HepG2 (cell line): ENCODE data around the gene ANKS1B. TPM values are rescaled to one million over a fixed set of nuclear protein-coding genes. Genes with fewer than 3 reads are reported as not detected.

Source experiments
- ATAC-seq: fragments of 200-7000 bp; cut with Tn5 transposase; 3 replicates; pipeline ENCODE4 v1.9.1; 2020; ENCODE audit warnings: mild to moderate bottlenecking, moderate library complexity
- BruUV-seq: library from RNA; stranded (reverse); fragments of 400-500 nt; replicated peaks from 2 replicates; lab custom pipeline; 2021; lab: Mats Ljungman, UMichigan
- CTCF ChIA-PET: fragments of 300-600 bp; formaldehyde crosslinking; extraction: SDS; loops from one replicate; lab custom pipeline; 2021; ENCODE audit warnings: low total read pairs, inconsistent platforms, low intra/inter-chr PET ratio; lab: Yijun Ruan, JAX
- POLR2A ChIA-PET: fragments of 350-600 bp; sonication (Branson Sonifier 250); formaldehyde crosslinking; loops from one replicate; lab custom pipeline; 2020; ENCODE audit warnings: antibody characterized with exemption, inconsistent platforms; lab: Yijun Ruan, JAX
- DNase-seq: peaks from one replicate; pipeline ENCODE4 v3.0.0-alpha.2; 2015; ENCODE audit warnings: low spot score
- FAIRE-seq: peaks from 3 replicates; lab custom pipeline; 2011; peaks lifted over from hg19 to GRCh38; lab: Jason Lieb, UNC
- H2AFZ ChIP-seq: one replicate; pipeline ENCODE4 v1.6.1; 2011; ENCODE audit warnings: low read length, inconsistent platforms
- H3K27ac ChIP-seq: fragments of 300-600 bp; 3 replicates; pipeline ENCODE4 v1.8.0; 2011; ENCODE audit warnings: mixed run types, mild to moderate bottlenecking, mixed read lengths, low read length, inconsistent platforms; ENCODE audit not compliant: insufficient read depth; ENCODE audit errors: extremely low read length
- H3K27me3 ChIP-seq, 2 experiments: fragments of 200-600 bp in 1 of 2; 2 replicates in 1 of 2; 3 replicates in 1 of 2; pipeline versions ENCODE4 v1.6.0 to v1.8.0; 2011; ENCODE audit warnings: low read length in 2 of 2, mild to moderate bottlenecking in 2 of 2, moderate library complexity in 2 of 2, inconsistent platforms in 1 of 2; ENCODE audit not compliant: insufficient read depth in 2 of 2, control insufficient read depth in 1 of 2
- H3K36me3 ChIP-seq, 2 experiments: fragments of 200-600 bp in 1 of 2; replicated peaks in 1 of 2; 2 replicates in 1 of 2; 3 replicates in 1 of 2; pipeline versions ENCODE4 v1.5.1 to v1.8.0; 2011; ENCODE audit warnings: low read length in 2 of 2, inconsistent platforms in 1 of 2; ENCODE audit not compliant: insufficient read depth in 2 of 2, control insufficient read depth in 1 of 2
- H3K4me1 ChIP-seq: 2 replicates; pipeline ENCODE4 v1.5.1; 2012; ENCODE audit warnings: low read length, inconsistent platforms; ENCODE audit not compliant: insufficient read depth
- H3K4me2 ChIP-seq: 2 replicates; pipeline ENCODE4 v1.6.0; 2011; ENCODE audit warnings: low read depth, low read length, inconsistent platforms
- H3K4me3 ChIP-seq, 3 experiments: fragments of 200-600 bp in 1 of 3; sonication (generic), shearing (Covaris generic) in 1 of 3; replicated peaks in 1 of 3; 2 replicates each; pipeline ENCODE4 v1.5.1; 2011 to 2016; ENCODE audit warnings: low read length in 3 of 3, inconsistent platforms in 2 of 3, low read depth in 2 of 3, mild to moderate bottlenecking in 2 of 3, control low read depth in 1 of 3, mixed read lengths in 1 of 3; ENCODE audit not compliant: insufficient read depth in 1 of 3
- H3K79me2 ChIP-seq: one replicate; pipeline ENCODE4 v1.6.1; 2011; ENCODE audit warnings: low read length, inconsistent platforms; ENCODE audit not compliant: insufficient read depth
- H3K9ac ChIP-seq: 2 replicates; pipeline ENCODE4 v1.6.0; 2011; ENCODE audit warnings: mild to moderate bottlenecking, low read depth, low read length, inconsistent platforms; ENCODE audit not compliant: insufficient read depth
- H3K9me3 ChIP-seq: 2 replicates; pipeline ENCODE4 v1.5.1; 2012; ENCODE audit warnings: mild to moderate bottlenecking, low read length
- H4K20me1 ChIP-seq: 2 replicates; pipeline ENCODE4 v1.6.0; 2011; ENCODE audit warnings: inconsistent platforms, mild to moderate bottlenecking, low read length, moderate library complexity; ENCODE audit not compliant: insufficient read depth
- ARHGAP35 ChIP-seq: sonication (generic); formaldehyde crosslinking; IDR thresholded peaks from 2 replicates; pipeline ENCODE4 v1.9.0; 2022; ENCODE audit warnings: mild to moderate bottlenecking, inconsistent platforms, moderate library complexity, missing genetic modification reagents, borderline replicate concordance
- KLF13 ChIP-seq: sonication (generic); formaldehyde crosslinking; IDR thresholded peaks from 2 replicates; pipeline ENCODE4 v1.4.0; 2020; ENCODE audit warnings: mild to moderate bottlenecking, missing genetic modification reagents
- MAFK ChIP-seq, 2 experiments: IDR thresholded peaks in 1 of 2; conservative IDR thresholded peaks in 1 of 2; 2 replicates each; pipeline ENCODE4 v1.6.1; 2011; ENCODE audit warnings: improper control_type of control experiment in 2 of 2, low read length in 2 of 2
- MAZ ChIP-seq, 2 experiments: sonication (generic) in 1 of 2; formaldehyde crosslinking in 1 of 2; IDR thresholded peaks; 2 replicates each; pipeline versions ENCODE4 v1.5.0 to v1.6.1; 2012 to 2020; ENCODE audit warnings: low read depth in 2 of 2, mild to moderate bottlenecking in 2 of 2, borderline replicate concordance in 1 of 2, improper control_type of control experiment in 1 of 2, low read length in 1 of 2, missing genetic modification reagents in 1 of 2, moderate library complexity in 1 of 2
- NFE2 ChIP-seq: sonication (generic); formaldehyde crosslinking; IDR thresholded peaks from 2 replicates; pipeline ENCODE4 v1.4.0; 2020; ENCODE audit warnings: missing genetic modification reagents
- RBM22 ChIP-seq: fragments of 200-400 bp; formaldehyde crosslinking; optimal IDR thresholded peaks from 2 replicates; pipeline ENCODE3; 2017; ENCODE audit warnings: mild to moderate bottlenecking, low read length, moderate library complexity
- SIN3B ChIP-seq: fragments of 150-350 bp; IDR thresholded peaks from 2 replicates; pipeline ENCODE4 v1.6.1; 2014; ENCODE audit warnings: low read length
- U2AF1 ChIP-seq: fragments of 200-400 bp; formaldehyde crosslinking; optimal IDR thresholded peaks from 2 replicates; pipeline ENCODE3; 2017; ENCODE audit warnings: mild to moderate bottlenecking, low read depth, low read length
- ZNF550 ChIP-seq: sonication (generic); formaldehyde crosslinking; IDR thresholded peaks from 2 replicates; pipeline ENCODE4 v1.4.0; 2020; ENCODE audit warnings: mild to moderate bottlenecking, missing genetic modification reagents, borderline replicate concordance
- ZNF552 ChIP-seq: sonication (generic); formaldehyde crosslinking; IDR thresholded peaks from 2 replicates; pipeline ENCODE4 v1.9.0; 2022; ENCODE audit warnings: missing genetic modification reagents, mild to moderate bottlenecking, borderline replicate concordance
- ZNF569 ChIP-seq: sonication (generic); formaldehyde crosslinking; IDR thresholded peaks from 2 replicates; pipeline ENCODE4 v1.5.0; 2020; ENCODE audit warnings: mild to moderate bottlenecking, missing genetic modification reagents, moderate library complexity, borderline replicate concordance
- ZNF614 ChIP-seq: IDR thresholded peaks from 2 replicates; pipeline ENCODE4 v1.6.1; 2018; ENCODE audit warnings: missing biosample characterization, missing genetic modification reagents, inconsistent platforms, borderline replicate concordance
- ZNF878 ChIP-seq: sonication (generic); formaldehyde crosslinking; IDR thresholded peaks from 2 replicates; pipeline ENCODE4 v1.8.1; 2023; ENCODE audit warnings: mild to moderate bottlenecking, missing genetic modification reagents, moderate library complexity
- ZSCAN22 ChIP-seq: sonication (generic); formaldehyde crosslinking; IDR thresholded peaks from 2 replicates; pipeline ENCODE4 v1.4.0; 2020; ENCODE audit warnings: mild to moderate bottlenecking, missing genetic modification reagents
- ZSCAN30 ChIP-seq: sonication (generic); formaldehyde crosslinking; IDR thresholded peaks from 2 replicates; pipeline ENCODE4 v1.5.0; 2020; ENCODE audit warnings: mild to moderate bottlenecking, missing genetic modification reagents
- WGBS: methylation state at CpG from one replicate; pipeline ENCODE4 v1.1.6; 2017; ENCODE audit warnings: low lambda C conversion rate; 5-methylcytosine and 5-hydroxymethylcytosine counted together
- in situ Hi-C: cut with HindIII; loops from 2 replicates; pipeline ENCODE4 v1.10.0; 2017; ENCODE audit warnings: low pct_unique_long_range_greater_than_20kb; ENCODE audit not compliant: extremely low pct_ligation_motif_present
- intact Hi-C: fragments of 100-400 bp; cut with micrococcal nuclease; formaldehyde crosslinking; loops from one replicate; pipeline ENCODE4 v1.10.0; 2022; ENCODE audit not compliant: unreplicated experiment
- polyA plus RNA-seq, 8 experiments: library from polyadenylated mRNA; depleted of rRNA in 3 of 8; stranded (reverse) in 7 of 8; unstranded in 1 of 8; fragments of >200 nt; fragmentation: Illumina TruSeq in 4 of 8; extraction: Trizol in 4 of 8; gene quantifications; 2 replicates each; pipeline versions ENCODE4 v1.2.1 to v1.2.3, GENCODE V29; 2011 to 2016; ENCODE audit warnings: low read depth in 4 of 8, missing spikeins in 1 of 8, mixed read lengths in 1 of 8; ENCODE audit not compliant: insufficient read depth in 1 of 8
- total RNA-seq, 5 experiments: library from RNA; depleted of rRNA; stranded (reverse); fragments of >200 nt; fragmentation: Illumina TruSeq; extraction: Trizol; gene quantifications; 2 replicates each; pipeline ENCODE4 v1.2.3, GENCODE V29; 2016; ENCODE audit warnings: low read depth in 1 of 5
- TF ChIP-seq, protein P1 (sequence below): IDR thresholded peaks from 2 replicates; pipeline ENCODE4 v1.6.1; 2016; ENCODE audit warnings: low read depth, control low read depth
- TF ChIP-seq, protein P2 (sequence below): sonication (generic); formaldehyde crosslinking; IDR thresholded peaks from 2 replicates; pipeline ENCODE4 v1.4.0; 2020; ENCODE audit warnings: mild to moderate bottlenecking, missing genetic modification reagents
- TF ChIP-seq, protein P3 (sequence below): sonication (generic); formaldehyde crosslinking; conservative IDR thresholded peaks from 2 replicates; pipeline ENCODE4 v1.5.0; 2020; ENCODE audit warnings: missing genetic modification reagents
- TF ChIP-seq, protein P4 (sequence below): sonication (generic); formaldehyde crosslinking; IDR thresholded peaks from 2 replicates; pipeline ENCODE4 v1.5.0; 2020; ENCODE audit warnings: missing genetic modification reagents

The ANKS1B gene
- total and polyA plus RNA-seq, 2 of the 13 experiments (the other 11 are each of a cell fraction or from before 2014, with no cell fraction given) = 0.15 TPM; not detected in 1

DNA sequence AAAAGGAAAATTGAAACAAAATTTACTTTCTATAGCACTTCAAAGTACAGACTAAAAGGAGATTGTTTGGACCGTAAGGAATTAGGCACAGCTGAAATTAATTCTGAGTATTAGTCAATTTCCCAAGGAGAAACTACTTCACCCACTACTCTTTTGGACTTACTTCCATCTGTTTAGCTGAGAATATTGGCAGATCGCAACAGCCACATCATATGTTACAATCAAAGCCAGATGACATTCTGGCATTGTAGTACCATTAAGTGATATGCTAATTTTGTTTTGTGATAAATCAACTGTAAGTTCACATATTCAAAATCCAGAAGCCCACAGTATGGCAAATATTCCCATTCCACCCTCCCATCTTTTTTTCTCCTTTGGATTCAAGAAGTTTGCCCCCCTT is 47.1 kb upstream of the ANKS1B start:
- Histone ChIP-seq H4K20me1 (no peaks in the 10 kb centered on the region), H2AFZ (no peak overlapping the region), H3K4me3 (no peak overlapping the region), H3K27me3 (no peaks in the 10 kb centered on the region), H3K27ac (no peak overlapping the region), H3K79me2 (no peaks in the 10 kb centered on the region), H3K4me1 (no peaks in the 10 kb centered on the region), H3K9ac (no peak overlapping the region), H3K9me3 (no peaks in the 10 kb centered on the region), H3K36me3 (no peaks in the 10 kb centered on the region), H3K4me2 (no peak overlapping the region)
- ATAC-seq (no peak), DNase-seq (no peak), FAIRE-seq (no peak)
- ChIA-PET POLR2A (no interaction called here), CTCF (no interaction called here)
- intact Hi-C loops = no loop called here
- TF ChIP-seq ZNF552 (CRISPR knock-in tag) (no peak), ZSCAN30 (no peak), MAZ (IDR thresholded peaks at IDR 0.05; ENCODE audit: borderline replicate concordance, low read depth, low read length) (no peak), MAZ (CRISPR knock-in tag; IDR thresholded peaks at IDR 0.05; ENCODE audit: low read depth) (no peak), U2AF1 (no peak), ZNF550 (CRISPR knock-in tag) (no peak), ZNF569 (CRISPR knock-in tag) (no peak), ZNF878 (CRISPR knock-in tag) (no peak), ARHGAP35 (no peak), RBM22 (no peak), NFE2 (no peak), ZNF614 (CRISPR knock-in tag) (no peak), MAFK (conservative IDR thresholded peaks at IDR 0.05 in 1 of 2, IDR thresholded peaks at IDR 0.05 in 1 of 2; ENCODE audit: low read length in 2 of 2) (no peak), ZSCAN22 (CRISPR knock-in tag) (no peak), SIN3B (no peak), KLF13 (CRISPR knock-in tag) (no peak)
- TF ChIP-seq, protein P1, sequence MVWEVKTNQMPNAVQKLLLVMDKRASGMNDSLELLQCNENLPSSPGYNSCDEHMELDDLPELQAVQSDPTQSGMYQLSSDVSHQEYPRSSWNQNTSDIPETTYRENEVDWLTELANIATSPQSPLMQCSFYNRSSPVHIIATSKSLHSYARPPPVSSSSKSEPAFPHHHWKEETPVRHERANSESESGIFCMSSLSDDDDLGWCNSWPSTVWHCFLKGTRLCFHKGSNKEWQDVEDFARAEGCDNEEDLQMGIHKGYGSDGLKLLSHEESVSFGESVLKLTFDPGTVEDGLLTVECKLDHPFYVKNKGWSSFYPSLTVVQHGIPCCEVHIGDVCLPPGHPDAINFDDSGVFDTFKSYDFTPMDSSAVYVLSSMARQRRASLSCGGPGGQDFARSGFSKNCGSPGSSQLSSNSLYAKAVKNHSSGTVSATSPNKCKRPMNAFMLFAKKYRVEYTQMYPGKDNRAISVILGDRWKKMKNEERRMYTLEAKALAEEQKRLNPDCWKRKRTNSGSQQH = no peak
- TF ChIP-seq, protein P2, sequence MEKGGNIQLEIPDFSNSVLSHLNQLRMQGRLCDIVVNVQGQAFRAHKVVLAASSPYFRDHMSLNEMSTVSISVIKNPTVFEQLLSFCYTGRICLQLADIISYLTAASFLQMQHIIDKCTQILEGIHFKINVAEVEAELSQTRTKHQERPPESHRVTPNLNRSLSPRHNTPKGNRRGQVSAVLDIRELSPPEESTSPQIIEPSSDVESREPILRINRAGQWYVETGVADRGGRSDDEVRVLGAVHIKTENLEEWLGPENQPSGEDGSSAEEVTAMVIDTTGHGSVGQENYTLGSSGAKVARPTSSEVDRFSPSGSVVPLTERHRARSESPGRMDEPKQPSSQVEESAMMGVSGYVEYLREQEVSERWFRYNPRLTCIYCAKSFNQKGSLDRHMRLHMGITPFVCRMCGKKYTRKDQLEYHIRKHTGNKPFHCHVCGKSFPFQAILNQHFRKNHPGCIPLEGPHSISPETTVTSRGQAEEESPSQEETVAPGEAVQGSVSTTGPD (CRISPR knock-in tag) = no peak
- TF ChIP-seq, protein P3, sequence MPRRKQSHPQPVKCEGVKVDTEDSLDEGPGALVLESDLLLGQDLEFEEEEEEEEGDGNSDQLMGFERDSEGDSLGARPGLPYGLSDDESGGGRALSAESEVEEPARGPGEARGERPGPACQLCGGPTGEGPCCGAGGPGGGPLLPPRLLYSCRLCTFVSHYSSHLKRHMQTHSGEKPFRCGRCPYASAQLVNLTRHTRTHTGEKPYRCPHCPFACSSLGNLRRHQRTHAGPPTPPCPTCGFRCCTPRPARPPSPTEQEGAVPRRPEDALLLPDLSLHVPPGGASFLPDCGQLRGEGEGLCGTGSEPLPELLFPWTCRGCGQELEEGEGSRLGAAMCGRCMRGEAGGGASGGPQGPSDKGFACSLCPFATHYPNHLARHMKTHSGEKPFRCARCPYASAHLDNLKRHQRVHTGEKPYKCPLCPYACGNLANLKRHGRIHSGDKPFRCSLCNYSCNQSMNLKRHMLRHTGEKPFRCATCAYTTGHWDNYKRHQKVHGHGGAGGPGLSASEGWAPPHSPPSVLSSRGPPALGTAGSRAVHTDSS (CRISPR knock-in tag) = no peak
- TF ChIP-seq, protein P4, sequence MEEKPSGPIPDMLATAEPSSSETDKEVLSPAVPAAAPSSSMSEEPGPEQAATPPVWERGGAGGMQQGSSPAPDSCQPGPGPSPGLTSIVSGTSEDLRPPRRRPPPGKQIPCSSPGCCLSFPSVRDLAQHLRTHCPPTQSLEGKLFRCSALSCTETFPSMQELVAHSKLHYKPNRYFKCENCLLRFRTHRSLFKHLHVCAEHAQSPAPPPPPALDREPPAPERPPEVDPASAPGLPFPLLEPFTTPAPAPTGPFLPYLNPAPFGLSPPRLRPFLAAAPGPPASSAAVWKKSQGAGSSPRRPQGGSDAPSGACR = no peak
- in situ Hi-C loops = no loop called here
- no TSS peak for BruUV-seq
- 97% methylated on average over 2 of the region's 2 CpGs for WGBS
